WTC11 (cell line): Measurements from ENCODE around the gene PRSS16.
"Not testable (repeated sequence)": the region's sequence is repeated elsewhere in the genome, so short reads cannot be mapped to it uniquely, and the experiment has no call there.

Experiments
- FOXP1 ChIP-seq: sonication (generic); formaldehyde crosslinking; IDR thresholded peaks from 2 replicates; pipeline ENCODE4 v1.8.0; 2022; ENCODE audit warnings: missing genetic modification reagents, mild to moderate bottlenecking, moderate library complexity, borderline replicate concordance
- NFE2L1 ChIP-seq: sonication (generic); formaldehyde crosslinking; IDR thresholded peaks from 2 replicates; pipeline ENCODE4 v1.8.1; 2023; ENCODE audit warnings: missing genetic modification reagents
- NFYB ChIP-seq: sonication (generic); formaldehyde crosslinking; conservative IDR thresholded peaks from 2 replicates; pipeline ENCODE4 v1.8.0; 2022; ENCODE audit warnings: low read depth, missing genetic modification reagents
- NR2C2 ChIP-seq: sonication (generic); formaldehyde crosslinking; IDR thresholded peaks from 2 replicates; pipeline ENCODE4 v1.8.0; 2022; ENCODE audit warnings: mild to moderate bottlenecking, missing genetic modification reagents
- NR3C1 ChIP-seq: sonication (generic); formaldehyde crosslinking; conservative IDR thresholded peaks from 2 replicates; pipeline ENCODE4 v1.8.1; 2023; ENCODE audit warnings: low read depth, mild to moderate bottlenecking, missing genetic modification reagents
- TCF7 ChIP-seq: sonication (generic); formaldehyde crosslinking; IDR thresholded peaks from 2 replicates; pipeline ENCODE4 v1.8.0; 2022; ENCODE audit warnings: mild to moderate bottlenecking, low read depth, missing genetic modification reagents, moderate library complexity
- TEAD1 ChIP-seq: sonication (generic); formaldehyde crosslinking; IDR thresholded peaks from 2 replicates; pipeline ENCODE4 v1.8.0; 2022; ENCODE audit warnings: mild to moderate bottlenecking, missing genetic modification reagents
- ZNF138 ChIP-seq: sonication (generic); formaldehyde crosslinking; conservative IDR thresholded peaks from 2 replicates; pipeline ENCODE4 v1.8.1; 2022; ENCODE audit warnings: mild to moderate bottlenecking, moderate library complexity, missing genetic modification reagents
- ZNF263 ChIP-seq: sonication (generic); formaldehyde crosslinking; IDR thresholded peaks from 2 replicates; pipeline ENCODE4 v1.8.1; 2022; ENCODE audit warnings: low read depth, mild to moderate bottlenecking, moderate library complexity, missing genetic modification reagents
- TF ChIP-seq, protein P1 (sequence below): sonication (generic); formaldehyde crosslinking; IDR thresholded peaks from 2 replicates; pipeline ENCODE4 v1.8.1; 2022; ENCODE audit warnings: low read depth, missing genetic modification reagents, borderline replicate concordance
- TF ChIP-seq, protein P2 (sequence below): fragments of 200-600 bp; IDR thresholded peaks from 2 replicates; pipeline ENCODE4 v1.8.0; 2022; ENCODE audit warnings: antibody characterized with exemption
- TF ChIP-seq, protein P3 (sequence below): sonication (generic); formaldehyde crosslinking; IDR thresholded peaks from 2 replicates; pipeline ENCODE4 v1.8.1; 2023; ENCODE audit warnings: mild to moderate bottlenecking, moderate library complexity, missing genetic modification reagents
- TF ChIP-seq, protein P4 (sequence below): sonication (generic); formaldehyde crosslinking; IDR thresholded peaks from 2 replicates; pipeline ENCODE4 v1.8.1; 2023; ENCODE audit warnings: mild to moderate bottlenecking, missing genetic modification reagents, moderate library complexity
- TF ChIP-seq, protein P5 (sequence below): sonication (generic); formaldehyde crosslinking; IDR thresholded peaks from 2 replicates; pipeline ENCODE4 v1.8.0; 2022; ENCODE audit warnings: mild to moderate bottlenecking, missing genetic modification reagents

DNA sequence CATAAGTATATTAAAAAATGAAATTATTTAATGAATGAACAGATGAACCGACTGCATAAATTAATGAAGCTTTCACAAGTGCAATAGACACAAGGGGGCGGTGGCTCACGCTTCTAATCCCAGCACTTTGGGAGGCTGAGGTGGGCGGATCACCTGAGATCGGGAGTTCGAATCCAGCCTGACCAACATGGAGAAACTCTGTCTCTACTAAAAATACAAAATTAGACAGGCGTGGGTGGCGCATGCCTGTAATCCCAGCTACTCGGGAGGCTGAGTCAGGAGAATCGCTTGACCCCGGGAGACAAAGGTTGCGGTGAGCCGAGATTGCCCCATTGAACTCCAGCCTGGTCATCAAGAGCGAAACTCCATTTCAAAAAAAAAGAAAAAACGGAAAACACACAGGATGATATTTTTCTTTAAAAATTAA lies 34.4 kb upstream of the PRSS16 start:
- TF ChIP-seq, protein P1, sequence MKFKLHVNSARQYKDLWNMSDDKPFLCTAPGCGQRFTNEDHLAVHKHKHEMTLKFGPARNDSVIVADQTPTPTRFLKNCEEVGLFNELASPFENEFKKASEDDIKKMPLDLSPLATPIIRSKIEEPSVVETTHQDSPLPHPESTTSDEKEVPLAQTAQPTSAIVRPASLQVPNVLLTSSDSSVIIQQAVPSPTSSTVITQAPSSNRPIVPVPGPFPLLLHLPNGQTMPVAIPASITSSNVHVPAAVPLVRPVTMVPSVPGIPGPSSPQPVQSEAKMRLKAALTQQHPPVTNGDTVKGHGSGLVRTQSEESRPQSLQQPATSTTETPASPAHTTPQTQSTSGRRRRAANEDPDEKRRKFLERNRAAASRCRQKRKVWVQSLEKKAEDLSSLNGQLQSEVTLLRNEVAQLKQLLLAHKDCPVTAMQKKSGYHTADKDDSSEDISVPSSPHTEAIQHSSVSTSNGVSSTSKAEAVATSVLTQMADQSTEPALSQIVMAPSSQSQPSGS (CRISPR knock-in tag) = not testable (repeated sequence)
- TF ChIP-seq, protein P2, sequence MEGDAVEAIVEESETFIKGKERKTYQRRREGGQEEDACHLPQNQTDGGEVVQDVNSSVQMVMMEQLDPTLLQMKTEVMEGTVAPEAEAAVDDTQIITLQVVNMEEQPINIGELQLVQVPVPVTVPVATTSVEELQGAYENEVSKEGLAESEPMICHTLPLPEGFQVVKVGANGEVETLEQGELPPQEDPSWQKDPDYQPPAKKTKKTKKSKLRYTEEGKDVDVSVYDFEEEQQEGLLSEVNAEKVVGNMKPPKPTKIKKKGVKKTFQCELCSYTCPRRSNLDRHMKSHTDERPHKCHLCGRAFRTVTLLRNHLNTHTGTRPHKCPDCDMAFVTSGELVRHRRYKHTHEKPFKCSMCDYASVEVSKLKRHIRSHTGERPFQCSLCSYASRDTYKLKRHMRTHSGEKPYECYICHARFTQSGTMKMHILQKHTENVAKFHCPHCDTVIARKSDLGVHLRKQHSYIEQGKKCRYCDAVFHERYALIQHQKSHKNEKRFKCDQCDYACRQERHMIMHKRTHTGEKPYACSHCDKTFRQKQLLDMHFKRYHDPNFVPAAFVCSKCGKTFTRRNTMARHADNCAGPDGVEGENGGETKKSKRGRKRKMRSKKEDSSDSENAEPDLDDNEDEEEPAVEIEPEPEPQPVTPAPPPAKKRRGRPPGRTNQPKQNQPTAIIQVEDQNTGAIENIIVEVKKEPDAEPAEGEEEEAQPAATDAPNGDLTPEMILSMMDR = not testable (repeated sequence)
- TF ChIP-seq, protein P3, sequence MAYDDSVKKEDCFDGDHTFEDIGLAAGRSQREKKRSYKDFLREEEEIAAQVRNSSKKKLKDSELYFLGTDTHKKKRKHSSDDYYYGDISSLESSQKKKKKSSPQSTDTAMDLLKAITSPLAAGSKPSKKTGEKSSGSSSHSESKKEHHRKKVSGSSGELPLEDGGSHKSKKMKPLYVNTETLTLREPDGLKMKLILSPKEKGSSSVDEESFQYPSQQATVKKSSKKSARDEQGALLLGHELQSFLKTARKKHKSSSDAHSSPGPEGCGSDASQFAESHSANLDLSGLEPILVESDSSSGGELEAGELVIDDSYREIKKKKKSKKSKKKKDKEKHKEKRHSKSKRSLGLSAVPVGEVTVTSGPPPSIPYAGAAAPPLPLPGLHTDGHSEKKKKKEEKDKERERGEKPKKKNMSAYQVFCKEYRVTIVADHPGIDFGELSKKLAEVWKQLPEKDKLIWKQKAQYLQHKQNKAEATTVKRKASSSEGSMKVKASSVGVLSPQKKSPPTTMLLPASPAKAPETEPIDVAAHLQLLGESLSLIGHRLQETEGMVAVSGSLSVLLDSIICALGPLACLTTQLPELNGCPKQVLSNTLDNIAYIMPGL (CRISPR knock-in tag) = not testable (repeated sequence)
- TF ChIP-seq FOXP1; NR2C2; ZNF263 (CRISPR knock-in tag); NFYB (CRISPR knock-in tag); NR3C1; NFE2L1 (CRISPR knock-in tag); ZNF138 (CRISPR knock-in tag); TCF7 (CRISPR knock-in tag); TEAD1 (CRISPR knock-in tag): not testable (repeated sequence)
- TF ChIP-seq, protein P4, sequence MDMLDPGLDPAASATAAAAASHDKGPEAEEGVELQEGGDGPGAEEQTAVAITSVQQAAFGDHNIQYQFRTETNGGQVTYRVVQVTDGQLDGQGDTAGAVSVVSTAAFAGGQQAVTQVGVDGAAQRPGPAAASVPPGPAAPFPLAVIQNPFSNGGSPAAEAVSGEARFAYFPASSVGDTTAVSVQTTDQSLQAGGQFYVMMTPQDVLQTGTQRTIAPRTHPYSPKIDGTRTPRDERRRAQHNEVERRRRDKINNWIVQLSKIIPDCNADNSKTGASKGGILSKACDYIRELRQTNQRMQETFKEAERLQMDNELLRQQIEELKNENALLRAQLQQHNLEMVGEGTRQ (CRISPR knock-in tag) = not testable (repeated sequence)
- TF ChIP-seq, protein P5, sequence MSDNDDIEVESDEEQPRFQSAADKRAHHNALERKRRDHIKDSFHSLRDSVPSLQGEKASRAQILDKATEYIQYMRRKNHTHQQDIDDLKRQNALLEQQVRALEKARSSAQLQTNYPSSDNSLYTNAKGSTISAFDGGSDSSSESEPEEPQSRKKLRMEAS = not testable (repeated sequence)
